MV-4-11 (cell line): Measurements from ENCODE around the gene GPATCH3.
"Not testable (repeated sequence)": the region's sequence is repeated elsewhere in the genome, so short reads cannot be mapped to it uniquely, and the experiment has no call there.

Experiments used
- DNase-seq: peaks from one replicate; lab custom pipeline; 2025; lab: John Stamatoyannopoulos, UW

Gene GPATCH3

GRCh38 chr1:26864610-26865480 lies 35.4 kb downstream of the GPATCH3 start:
- peak; percentile 96 for DNase-seq

DNA sequence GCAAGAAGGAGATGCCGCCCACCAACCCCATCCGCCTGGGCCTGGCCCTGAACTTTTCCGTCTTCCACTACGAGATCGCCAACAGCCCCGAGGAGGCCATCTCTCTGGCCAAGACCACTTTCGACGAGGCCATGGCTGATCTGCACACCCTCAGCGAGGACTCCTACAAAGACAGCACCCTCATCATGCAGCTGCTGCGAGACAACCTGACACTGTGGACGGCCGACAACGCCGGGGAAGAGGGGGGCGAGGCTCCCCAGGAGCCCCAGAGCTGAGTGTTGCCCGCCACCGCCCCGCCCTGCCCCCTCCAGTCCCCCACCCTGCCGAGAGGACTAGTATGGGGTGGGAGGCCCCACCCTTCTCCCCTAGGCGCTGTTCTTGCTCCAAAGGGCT lies 36.6 kb downstream of the GPATCH3 start:
- DNase-seq: no peak

DNA sequence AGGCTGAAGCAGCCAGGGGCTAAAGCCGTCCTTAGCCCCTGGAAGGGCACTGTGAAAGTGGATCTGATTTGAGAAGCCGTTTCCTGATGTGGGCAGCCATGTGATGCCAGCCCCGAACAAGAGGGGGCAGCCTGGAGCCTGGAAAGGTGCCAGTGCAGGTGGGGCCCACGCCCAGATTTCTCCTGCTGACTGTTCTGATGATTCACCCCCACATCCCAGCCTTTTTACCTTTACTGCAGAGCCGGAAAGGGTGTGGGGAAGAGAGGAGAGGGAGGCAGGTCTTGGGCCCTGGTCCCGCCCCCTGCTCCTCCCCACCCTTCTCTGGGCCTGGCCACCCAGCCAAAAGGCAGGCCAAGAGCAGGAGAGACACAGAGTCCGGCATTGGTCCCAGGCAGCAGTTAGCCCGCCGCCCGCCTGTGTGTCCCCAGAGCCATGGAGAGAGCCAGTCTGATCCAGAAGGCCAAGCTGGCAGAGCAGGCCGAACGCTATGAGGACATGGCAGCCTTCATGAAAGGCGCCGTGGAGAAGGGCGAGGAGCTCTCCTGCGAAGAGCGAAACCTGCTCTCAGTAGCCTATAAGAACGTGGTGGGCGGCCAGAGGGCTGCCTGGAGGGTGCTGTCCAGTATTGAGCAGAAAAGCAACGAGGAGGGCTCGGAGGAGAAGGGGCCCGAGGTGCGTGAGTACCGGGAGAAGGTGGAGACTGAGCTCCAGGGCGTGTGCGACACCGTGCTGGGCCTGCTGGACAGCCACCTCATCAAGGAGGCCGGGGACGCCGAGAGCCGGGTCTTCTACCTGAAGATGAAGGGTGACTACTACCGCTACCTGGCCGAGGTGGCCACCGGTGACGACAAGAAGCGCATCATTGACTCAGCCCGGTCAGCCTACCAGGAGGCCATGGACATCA lies 37.2 kb downstream of the GPATCH3 start, which contains the start of gene SFN:
SFN (plus strand) TSS at position 369 of the 904 bp plus-strand sequence; CDS start at position 433, 64 bp downstream.
- peak; percentile 13 for DNase-seq

- DNase-seq: no peak
Measured at GRCh38 chr1:26861889-26862378, 38.3 kb downstream of the GPATCH3 start.

GRCh38 chr1:26861286-26861701 lies 39.0 kb downstream of the GPATCH3 start:
- DNase-seq: no peak

- DNase-seq: no peak
Measured at GRCh38 chr1:26858891-26859640, 41.2 kb downstream of the GPATCH3 start.

DNA sequence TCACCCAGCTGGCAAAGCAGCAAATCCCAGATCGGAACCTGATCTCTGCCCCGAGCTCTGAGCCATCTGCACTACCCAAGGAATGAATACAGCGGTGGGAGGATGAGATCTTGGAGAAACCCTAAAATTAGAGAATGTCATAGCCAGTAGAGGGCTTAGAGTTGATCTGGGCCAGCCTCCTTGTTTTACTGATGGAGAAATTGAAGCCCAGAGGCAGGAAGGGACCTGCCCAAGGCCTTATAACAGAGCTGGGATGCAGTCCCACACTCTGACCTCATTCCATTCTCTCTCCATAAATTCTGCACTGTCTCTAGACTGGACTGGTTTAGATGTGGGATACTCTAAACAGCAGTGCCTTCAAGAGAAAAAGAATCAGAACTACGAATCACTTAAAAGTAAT lies 42.1 kb downstream of the GPATCH3 start:
- DNase-seq: no peak

GRCh38 chr1:26857473-26858060 lies 42.7 kb downstream of the GPATCH3 start:
- no peak for DNase-seq

GRCh38 chr1:26856604-26857469 lies 43.4 kb downstream of the GPATCH3 start:
- no peak for DNase-seq

DNA sequence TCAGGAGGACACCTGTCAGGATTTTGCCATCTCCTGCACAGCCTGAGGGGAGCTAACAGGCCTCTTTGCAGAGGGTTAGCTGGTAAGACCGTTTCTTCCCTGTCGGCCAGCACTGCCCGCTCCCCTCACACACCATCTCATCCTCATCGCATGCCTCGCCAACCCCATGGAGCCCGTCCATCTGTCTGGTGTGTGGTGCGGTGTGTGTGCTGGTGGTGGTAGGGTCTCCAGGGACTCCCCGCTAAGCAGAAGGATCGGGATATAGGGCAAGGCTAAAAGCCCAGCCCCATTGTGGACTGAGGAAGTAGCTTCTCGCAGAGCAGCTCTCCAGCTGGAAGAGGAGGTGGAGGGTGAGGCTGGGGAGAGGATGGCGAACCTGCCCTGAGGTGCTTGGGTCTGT lies 44.1 kb downstream of the GPATCH3 start:
- no peak for DNase-seq

GRCh38 chr1:26855636-26856035 lies 44.6 kb downstream of the GPATCH3 start:
- DNase-seq: no peak

GRCh38 chr1:26854906-26855305 lies 45.4 kb downstream of the GPATCH3 start:
- DNase-seq: no peak

DNA sequence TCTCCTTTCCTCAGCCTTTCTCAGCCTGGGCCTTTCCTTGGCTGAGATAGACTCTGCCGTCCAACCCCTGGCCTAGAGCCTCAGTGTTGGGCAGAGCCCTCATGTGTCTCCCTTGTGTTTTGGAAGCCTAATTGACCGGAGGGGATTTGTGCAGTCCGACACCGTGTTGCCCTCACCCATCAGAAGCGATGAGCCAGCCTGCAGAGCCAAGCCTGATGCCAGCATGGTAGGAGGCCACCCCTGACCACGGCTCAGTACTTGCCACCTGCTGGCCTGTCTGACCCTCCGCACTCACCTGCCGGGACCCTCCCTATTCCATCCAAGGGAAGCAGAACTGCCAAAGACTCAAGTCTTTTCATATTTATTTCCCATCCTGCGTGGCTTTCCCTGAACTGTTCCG lies 46.7 kb downstream of the GPATCH3 start:
- no peak for DNase-seq

GRCh38 chr1:26853156-26853555 lies 47.1 kb downstream of the GPATCH3 start:
- DNase-seq: peak; percentile 60

DNA sequence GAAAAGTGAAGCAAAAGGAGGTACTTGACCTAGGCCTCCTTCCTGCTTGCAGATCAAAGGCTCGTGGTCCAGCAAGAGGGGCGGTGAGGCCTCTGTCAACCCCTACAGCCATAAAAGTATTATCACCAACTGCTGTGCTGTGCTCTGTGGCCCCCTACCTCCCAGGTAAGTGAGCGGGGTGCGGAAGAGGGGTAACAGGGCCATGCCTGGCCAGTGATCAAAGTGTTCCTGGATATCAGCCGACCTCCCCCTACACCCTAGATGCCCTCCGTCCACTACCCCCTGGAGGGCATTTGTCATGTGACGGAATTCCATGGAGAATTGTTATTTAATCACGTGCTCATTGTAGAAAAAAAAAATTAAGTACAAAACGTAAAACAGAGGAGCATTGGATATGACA lies 47.6 kb downstream of the GPATCH3 start:
- DNase-seq: no peak

DNA sequence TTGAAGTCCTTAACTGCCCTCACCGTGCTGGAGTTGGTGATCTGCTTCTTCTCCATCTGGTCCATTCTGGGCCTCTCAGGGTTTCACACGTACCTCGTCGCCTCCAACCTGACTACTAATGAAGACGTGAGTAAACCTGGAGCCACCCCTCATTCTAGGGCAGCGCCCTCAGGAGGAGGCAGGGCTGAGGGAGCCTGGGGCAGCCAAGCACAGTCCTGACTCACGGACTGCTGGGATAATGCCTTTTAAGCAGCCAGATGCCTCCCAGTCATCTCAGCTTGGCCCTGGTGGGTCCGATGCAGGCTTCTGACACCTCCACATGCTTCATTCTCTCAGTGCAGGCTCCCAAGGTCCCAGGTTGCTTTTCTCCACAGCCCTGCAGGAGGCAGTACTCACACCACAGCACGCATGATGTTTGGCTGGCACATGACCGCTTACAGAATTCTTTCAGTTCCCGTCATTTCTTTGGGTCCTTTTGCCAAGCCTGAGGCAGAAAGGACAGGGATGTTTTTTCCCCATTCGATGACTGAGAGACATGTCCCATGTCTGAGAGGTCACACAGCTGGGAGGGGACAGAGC lies 49.1 kb downstream of the GPATCH3 start:
- DNase-seq: no peak

DNA sequence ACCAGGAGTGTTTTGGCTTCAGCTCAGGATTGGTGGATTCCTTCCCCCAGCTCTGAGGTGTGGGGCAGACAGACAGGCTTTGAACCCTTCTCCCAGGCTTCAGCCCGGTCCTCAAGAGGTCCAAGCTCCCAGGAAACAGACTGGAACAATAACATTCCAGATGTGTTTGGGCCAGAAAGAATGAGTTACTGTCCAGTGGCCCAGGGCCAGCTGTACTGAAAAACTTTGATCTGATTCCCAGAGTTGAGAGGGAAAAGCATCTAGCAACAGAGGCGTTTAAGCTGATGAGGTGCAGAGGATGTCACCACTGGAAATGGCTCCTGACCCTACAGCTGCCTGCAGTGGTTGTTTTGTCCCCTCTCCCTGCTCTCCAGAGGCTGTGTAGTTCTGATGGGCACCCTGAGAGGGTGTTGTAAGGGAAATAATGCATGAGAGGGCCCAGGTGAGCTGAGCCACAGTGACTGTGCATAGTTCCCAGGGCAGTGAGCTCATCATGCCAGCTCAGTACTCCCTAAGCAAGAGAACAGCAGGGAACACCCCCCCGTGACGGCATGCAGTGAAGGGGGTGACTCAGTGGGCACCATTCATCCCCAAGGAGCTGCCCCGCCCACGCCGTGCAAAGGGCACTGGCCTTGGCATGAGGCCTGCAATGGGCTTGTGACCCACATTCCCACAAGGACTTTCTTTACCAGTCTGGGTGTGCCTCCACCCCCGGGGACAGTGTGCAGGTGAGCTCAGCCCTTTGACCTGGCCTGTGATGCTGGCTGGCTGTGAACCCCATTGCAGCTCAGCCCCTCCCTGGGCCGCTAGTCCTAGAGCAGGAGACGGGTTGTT lies 51.1 kb downstream of the GPATCH3 start:
- no peak for DNase-seq

DNA sequence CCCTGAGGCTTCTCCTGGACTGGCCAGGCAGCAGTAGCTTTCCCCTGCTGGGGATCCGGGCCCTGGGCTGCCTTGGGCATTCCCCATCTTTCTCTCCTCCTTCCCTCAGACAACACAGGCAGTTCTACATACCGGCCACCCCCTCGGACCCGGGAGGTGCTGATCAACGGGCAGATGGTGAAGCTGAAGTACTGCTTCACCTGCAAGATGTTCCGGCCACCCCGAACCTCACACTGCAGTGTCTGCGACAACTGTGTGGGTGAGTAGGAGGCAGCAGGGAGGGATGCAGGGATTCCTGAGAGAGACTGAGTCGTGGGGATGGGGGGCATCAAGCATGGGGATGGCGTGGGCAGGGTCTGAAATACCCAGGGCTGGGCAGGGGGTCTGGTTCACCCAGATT lies 51.8 kb downstream of the GPATCH3 start:
- DNase-seq: no peak

DNA sequence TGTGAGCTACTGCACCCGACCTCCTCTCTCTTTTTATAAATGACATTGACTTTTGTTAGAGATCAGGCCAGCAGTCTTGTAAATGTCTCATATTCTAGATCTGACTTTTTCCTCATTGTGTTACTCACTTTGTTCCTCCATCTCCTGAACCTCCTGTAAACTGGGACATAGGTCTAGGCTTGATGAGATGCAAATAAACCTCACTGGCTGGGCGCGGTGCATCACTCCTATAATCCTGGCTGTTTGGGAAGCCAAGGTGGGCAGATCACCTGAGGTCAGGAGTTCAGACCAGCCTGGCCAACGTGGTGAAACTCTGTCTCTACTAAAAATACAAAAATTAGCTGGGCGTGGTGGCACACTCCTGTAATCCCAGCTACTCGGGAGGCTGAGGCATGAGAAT lies 52.4 kb downstream of the GPATCH3 start:
- not testable (repeated sequence) for DNase-seq
